Posterior vena cava (tissue), 2 donors: ENCODE data around the gene SPRTN. TPM values are rescaled to one million over a fixed set of nuclear protein-coding genes. Genes with fewer than 3 reads are reported as not detected.

Experiments
- DNase-seq: peaks from one replicate; pipeline ENCODE4 v3.0.0-alpha.2; 2020; ENCODE audit warnings: low spot score
- intact Hi-C, 2 donors: fragments of 100-400 bp; cut with DNase I; formaldehyde crosslinking; loops; one replicate each; pipeline versions ENCODE4 v1.14.1 to v1.14.2; 2022 to 2023
- total RNA-seq, 2 donors: library from RNA; stranded (reverse); fragmentation: NEBNext Ultra II Directional; extraction: Animal tissue kit (Norgen Biotek cat#: 25700); gene quantifications; one replicate each; pipeline ENCODE4 v1.2.1, GENCODE V29; 2021
- donor health status: DM: yes; HTN: yes; CAD: no.
- donor health status: DM: yes; HTN: yes; CAD: no.

Gene SPRTN
- total RNA-seq, 2 donors from 2014 or later: 6.0 to 9.6 TPM

GRCh38 chr1:231364192-231364591 lies 26.1 kb downstream of the SPRTN start:
- DNase-seq: no peak
- intact Hi-C loops: loop anchor here in 1 of 2 donors (5.0 to 10.0 kb wide), 2 partner anchors 51 to 233 kb away; no protein-coding TSS in a partner anchor

GRCh38 chr1:231369282-231369681 lies 31.2 kb downstream of the SPRTN start:
- DNase-seq: no peak
- intact Hi-C loops: loop anchor here in 1 of 2 donors (10.0 kb wide), 1 partner anchor 46 kb away; no protein-coding TSS in a partner anchor

- intact Hi-C loops: loop anchor here in 1 of 2 donors (10.0 kb wide), 2 partner anchors 162 to 222 kb away; no protein-coding TSS in a partner anchor
- no peak for DNase-seq
Measured at GRCh38 chr1:231372501-231372900, 34.4 kb downstream of the SPRTN start.

- DNase-seq: no peak
- intact Hi-C loops: loop anchor here in 1 of 2 donors (10.0 kb wide), 2 partner anchors 160 to 220 kb away; no protein-coding TSS in a partner anchor
Measured at GRCh38 chr1:231374394-231374793, 36.3 kb downstream of the SPRTN start.

DNA sequence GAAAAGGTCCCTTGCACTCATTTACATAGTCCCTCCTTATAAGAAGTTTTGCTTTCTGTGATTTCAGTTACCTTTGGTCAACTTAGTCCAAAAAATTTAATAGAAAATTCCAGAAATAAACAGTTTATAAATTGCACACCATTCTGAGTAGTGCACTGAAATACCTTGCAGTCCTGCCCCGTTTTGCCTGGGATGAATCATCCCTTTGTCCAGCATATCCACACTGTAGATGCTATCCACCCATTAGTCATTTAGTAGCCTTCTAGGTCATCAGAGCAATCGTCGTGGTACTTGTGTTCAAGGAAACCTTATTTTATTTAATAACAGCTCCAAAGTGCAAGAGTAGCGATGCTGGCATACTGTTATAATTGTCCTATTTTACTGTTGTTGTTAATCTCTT lies 38.0 kb downstream of the SPRTN start:
- intact Hi-C loops: loop anchor here in 1 of 2 donors (10.0 kb wide), 2 partner anchors 159 to 219 kb away; no protein-coding TSS in a partner anchor
- no peak for DNase-seq

GRCh38 chr1:231376875-231377549 lies 38.9 kb downstream of the SPRTN start:
- DNase-seq: no peak
- intact Hi-C loops: loop anchor here in 1 of 2 donors (10.0 kb wide), 2 partner anchors 158 to 218 kb away; no protein-coding TSS in a partner anchor

DNA sequence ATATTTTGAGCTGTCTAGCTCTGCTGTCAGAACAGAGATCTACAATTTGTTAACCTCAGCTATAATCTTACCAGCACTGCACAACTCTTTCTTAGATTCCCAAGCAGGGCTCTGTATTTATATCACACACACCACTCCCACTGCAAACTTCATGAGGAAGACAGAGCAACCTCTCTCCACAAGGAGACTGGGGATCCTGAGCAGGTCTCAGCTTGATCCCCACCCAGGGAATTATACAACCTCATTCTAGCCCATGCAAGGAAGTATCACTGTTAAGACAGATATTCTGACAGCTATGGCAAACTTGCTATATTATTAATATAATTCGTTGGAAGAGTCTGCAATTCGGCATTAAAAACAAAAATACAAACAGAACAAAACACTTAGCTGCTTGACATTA lies 43.6 kb downstream of the SPRTN start:
- intact Hi-C loops: no loop called here
- DNase-seq: no peak

DNA sequence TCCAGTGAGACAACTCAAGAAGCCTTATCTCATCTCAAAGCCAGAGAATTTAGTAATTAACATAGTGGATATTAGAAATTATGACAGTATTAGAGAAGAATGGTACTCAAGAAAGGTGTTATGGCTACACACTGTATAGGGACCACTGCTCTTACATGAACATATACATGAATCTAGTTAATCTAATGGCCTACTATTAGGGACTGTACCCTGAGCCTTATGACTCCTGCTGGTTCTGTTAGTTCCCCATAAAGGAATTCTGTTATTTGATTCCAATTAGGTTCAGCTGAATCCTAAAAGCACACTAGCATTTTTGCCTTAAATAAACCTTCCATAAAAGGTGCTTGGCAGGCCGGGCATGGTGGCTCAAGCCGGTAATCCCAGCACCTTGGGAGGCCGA lies 44.3 kb downstream of the SPRTN start:
- intact Hi-C loops: no loop called here
- DNase-seq: no peak

DNA sequence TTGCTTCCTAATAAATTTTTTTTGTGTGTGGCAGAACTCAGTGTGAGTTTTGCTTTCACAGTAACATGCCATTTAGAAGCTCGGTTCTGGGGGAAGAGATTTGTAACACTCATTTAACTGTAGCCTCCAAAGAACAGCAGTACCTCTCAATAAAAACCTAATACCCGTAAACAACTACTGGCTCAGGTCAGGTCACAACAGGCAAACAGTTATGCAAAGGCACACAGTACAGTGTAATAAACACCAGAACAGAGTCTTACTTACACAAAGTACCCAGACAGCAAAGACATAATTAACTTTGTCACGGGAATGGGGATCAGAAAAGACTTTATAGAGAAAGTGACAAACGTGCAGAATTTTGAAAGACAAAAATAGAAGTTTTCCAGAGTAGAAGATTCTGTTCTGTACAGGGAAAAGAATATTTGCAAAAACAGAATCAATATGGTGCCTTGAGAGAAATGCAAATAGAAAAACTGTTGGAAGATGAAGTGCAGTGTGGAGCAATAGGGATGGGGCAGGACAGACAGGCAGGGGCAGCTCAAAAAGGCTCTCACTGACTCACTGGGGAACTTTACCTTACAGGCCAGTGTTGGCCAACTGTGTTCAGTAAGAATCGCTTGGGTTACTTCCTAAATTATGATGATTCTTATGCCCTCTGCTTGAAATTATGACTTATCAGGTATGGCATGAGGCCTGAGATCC lies 45.2 kb downstream of the SPRTN start:
- intact Hi-C loops: no loop called here
- no peak for DNase-seq

DNA sequence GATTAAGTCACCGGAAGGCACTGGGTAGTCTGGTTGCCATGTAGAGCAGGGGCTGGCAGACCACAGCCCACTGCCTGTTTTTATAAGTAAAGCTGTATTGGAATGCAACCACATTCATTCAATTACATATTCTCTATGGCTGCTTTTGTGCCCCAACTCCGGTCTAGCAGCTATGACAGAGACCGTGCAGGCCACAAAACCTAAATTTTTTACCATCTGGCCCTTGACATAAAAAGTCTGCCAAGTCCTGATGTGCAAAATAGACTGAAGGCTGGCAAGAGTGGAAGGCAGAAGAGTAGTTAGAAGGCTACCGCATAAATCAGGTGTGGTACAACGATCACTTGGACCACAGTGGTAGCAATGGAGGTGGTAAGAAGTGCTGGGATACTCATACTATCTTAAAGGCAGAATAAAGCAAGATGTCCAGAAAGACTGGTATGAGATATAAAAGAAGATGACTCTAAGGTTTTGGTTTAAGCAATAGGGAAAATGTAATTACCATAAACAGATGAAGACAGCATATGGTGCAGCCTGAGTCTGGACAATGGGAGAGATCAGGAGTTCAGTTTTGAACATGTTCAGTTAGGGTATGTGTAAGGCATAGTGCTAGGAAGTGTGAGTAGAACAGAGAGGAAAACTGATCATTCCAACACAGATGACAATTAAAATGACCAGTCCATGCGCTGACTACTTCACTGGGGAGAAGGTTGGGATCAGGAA lies 46.8 kb downstream of the SPRTN start:
- no peak for DNase-seq
- intact Hi-C loops: loop anchor here in 1 of 2 donors (5.0 kb wide), 1 partner anchor 508 kb away; no protein-coding TSS in a partner anchor

GRCh38 chr1:231385416-231385748 lies 47.3 kb downstream of the SPRTN start:
- no peak for DNase-seq
- intact Hi-C loops: loop anchor here in 1 of 2 donors (5.0 kb wide), 1 partner anchor 508 kb away; no protein-coding TSS in a partner anchor

DNA sequence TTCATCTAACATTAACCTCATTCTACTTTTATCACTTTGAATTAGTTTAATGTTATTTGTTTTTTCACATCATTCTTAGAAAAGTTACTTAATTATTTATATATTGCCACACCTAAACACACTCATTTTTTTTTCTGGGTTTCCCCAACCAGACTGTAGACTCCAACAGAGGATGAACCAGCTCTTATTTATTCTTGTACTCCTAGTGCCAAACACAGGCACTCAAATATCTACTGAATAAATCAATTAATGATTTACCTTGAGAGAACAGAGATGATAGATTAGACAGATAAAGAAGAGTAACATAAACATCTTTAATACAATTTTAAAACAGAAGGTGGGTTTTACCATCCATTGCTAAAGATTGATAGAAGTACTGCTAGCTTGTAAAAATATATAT lies 48.4 kb downstream of the SPRTN start:
- intact Hi-C loops: loop anchor here in 1 of 2 donors (5.0 kb wide), 1 partner anchor 509 kb away; no protein-coding TSS in a partner anchor

DNA sequence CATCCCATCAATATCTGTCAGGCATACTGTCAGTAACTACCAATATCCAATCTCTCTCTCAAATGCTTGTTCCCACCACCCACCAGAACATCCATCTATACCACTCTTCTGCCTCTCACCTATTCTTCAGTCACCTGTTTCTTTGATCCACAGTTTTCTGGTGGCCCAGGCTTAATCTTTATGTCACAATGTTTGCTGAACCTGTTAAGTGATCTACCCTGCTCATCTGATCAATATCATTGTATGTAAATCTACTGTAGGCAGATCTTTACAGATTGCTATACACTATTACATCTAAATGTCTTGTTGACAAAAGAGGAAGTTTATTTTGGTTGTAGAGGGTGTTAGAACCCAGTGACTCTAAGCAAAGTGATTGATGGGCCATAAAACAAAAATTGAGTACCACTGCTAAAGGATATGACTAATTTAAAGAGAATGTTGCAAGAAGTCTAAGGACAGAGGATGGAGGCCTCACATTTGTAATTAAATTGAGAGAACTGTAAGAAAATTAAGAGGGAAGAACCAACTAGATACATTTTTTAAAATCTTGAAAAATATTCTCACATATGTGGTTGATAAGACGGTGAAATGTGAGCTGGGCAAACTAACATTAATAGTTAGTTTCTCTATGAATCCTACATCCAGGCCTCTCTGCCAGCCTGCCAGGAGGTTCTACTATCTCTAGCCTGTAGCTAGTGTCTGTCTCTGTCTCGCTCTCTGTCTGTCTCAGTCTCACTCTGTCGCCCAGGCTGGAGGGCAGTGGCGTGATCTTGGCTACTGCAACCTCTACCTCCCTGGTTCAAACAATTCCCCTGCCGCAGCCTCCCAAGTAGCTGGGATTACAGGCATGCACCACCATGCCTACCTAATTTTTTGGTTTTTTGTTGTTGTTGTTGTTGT lies 49.9 kb downstream of the SPRTN start:
- DNase-seq: no peak
- intact Hi-C loops: loop anchor here in 1 of 2 donors (5.0 kb wide), 1 partner anchor 511 kb away; no protein-coding TSS in a partner anchor

More for the DNA sequence above, 48.4 kb downstream of the SPRTN start:
- no peak for DNase-seq

GRCh38 chr1:231390071-231390470 lies 52.0 kb downstream of the SPRTN start:
- DNase-seq: no peak
- intact Hi-C loops: no loop called here

DNA sequence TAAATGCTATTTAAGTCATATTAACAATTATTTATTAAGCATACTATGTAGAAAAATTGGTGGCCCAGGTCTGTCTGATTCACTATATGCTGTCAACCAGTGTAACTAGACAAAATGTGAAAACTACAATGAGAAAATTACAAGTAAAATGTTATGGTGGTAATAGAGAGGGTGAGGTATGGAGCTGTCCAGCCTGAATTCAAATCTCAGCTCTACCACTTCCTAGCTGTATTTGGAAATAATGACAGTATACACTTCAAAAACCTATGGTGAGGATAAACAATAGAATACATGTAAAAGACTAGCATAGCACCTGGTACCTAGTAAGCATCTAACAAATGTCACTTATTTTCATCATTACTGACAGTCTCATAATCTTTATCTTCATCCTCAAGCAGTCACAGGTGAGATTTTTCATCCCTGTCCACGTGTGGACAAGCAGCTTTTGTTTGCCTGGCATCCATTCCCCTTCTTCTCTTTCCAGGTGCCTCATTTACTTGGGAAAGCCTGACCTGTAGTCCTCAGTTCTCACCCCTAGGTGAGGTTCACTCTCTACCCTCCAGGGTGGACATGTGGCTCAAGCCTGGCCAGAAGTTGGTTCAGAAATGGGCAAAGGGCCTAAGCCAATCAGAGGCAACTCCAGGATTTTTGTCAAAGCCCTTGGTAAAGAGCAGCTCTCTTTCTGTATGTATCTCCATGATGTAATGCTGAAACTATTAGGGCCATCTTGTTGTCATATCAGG lies 54.5 kb downstream of the SPRTN start:
- intact Hi-C loops: no loop called here
- DNase-seq: no peak

DNA sequence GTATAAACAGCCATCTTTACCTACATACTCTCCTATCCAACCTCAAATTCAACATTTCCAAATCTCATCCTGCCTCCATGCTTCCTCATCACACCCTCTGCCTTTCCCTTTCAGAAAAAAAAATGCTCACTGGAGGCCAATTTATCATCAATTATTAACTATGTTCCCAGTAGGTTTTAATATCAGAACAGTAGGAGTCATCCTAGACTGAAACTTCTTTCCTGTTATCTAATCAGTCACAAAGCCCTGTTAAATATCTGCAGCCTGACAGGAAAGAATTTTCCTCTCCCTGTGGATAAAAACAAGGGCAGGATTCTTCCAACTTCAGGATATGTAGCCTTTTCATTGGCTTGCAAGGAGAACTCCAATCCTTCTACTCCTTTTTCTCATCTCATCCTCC lies 55.6 kb downstream of the SPRTN start:
- intact Hi-C loops: no loop called here
- no peak for DNase-seq

GRCh38 chr1:231395076-231395997 lies 57.2 kb downstream of the SPRTN start:
- intact Hi-C loops: no loop called here
- DNase-seq: no peak
